Measurements from ENCODE around the gene CFAP74. TPM values are rescaled to one million over a fixed set of nuclear protein-coding genes. Genes with fewer than 3 reads are reported as not detected.

The CFAP74 gene
- total RNA-seq, 2 donors from 2014 or later, result not detected

DNA sequence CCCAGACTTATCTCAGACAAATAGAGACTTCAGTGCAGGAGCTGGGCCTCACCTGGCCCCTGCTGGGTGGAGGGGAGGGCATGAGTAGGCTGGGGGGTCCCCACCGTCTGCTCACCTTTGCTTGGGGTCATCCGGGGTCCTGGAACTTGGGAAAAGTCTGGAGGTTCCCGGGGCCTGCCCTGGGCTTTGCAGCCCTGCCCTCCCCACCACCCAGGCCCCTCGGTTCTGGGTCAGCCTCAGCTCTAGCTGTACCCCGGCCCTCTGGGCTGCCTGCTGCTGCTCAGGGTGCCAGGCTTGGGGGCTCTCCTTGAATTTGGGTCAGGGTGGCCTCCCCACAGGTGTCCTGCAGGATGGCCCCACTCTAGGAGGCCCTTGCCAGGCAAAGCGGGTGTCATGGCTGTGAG lies 82.1 kb downstream of the CFAP74 start:
- Histone ChIP-seq H3K4me3 (no peak overlapping the region), H3K4me1 (peaks cover 0 to 17% of the 10 kb centered on the region in 2 donors), H3K36me3 (no peaks in the 10 kb centered on the region), H3K9me3 (no peaks in the 10 kb centered on the region), H3K27me3 (no peaks in the 10 kb centered on the region), H3K27ac (no peak overlapping the region)
- DNase-seq (ENCODE audit: low spot score), result no peak
- TF ChIP-seq, protein P1, sequence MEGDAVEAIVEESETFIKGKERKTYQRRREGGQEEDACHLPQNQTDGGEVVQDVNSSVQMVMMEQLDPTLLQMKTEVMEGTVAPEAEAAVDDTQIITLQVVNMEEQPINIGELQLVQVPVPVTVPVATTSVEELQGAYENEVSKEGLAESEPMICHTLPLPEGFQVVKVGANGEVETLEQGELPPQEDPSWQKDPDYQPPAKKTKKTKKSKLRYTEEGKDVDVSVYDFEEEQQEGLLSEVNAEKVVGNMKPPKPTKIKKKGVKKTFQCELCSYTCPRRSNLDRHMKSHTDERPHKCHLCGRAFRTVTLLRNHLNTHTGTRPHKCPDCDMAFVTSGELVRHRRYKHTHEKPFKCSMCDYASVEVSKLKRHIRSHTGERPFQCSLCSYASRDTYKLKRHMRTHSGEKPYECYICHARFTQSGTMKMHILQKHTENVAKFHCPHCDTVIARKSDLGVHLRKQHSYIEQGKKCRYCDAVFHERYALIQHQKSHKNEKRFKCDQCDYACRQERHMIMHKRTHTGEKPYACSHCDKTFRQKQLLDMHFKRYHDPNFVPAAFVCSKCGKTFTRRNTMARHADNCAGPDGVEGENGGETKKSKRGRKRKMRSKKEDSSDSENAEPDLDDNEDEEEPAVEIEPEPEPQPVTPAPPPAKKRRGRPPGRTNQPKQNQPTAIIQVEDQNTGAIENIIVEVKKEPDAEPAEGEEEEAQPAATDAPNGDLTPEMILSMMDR (IDR thresholded peaks at IDR 0.05), result no peak

DNA sequence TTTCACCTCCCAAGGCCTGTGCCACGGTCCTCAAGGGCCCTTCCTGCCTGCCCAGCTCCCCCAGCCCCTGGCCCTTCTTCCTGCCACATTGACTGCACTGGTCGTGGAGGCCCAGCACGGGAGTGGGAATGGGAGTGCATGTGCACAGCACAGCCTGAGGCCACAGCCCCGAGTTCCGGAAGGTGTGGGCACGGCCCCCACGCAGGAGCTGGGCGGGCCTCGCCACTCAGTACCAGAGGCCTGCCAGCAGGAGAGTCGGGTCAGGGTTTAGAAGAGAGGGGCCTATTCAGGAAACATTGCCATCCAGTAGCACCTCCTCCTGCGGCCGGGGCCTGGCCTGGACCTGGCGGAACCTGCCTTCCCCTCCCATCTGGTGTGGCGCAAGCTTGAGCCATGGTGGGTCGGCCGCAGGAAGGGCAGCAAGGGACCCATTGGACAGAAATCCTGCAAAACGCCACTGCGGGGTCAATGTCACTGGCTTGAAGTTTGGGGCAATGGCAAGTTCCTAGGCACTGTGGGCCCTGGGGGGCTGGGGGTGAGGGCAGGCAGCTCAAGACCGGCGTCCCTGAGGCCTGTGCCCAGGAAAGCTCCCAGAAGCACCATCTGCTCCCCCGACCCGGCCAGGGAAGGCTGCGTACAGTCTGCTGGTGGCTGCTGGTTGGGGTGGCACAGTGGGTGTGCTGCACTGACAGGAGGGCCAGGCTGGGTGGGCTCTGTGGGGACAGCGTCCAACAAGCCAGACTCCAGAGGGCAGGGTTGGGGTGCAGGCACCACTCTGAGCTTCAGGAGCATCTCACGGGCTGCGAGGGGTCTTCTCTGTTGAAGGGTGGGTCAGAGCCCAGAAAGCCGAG lies 82.8 kb downstream of the CFAP74 start:
- TF ChIP-seq, protein P1 (IDR thresholded peaks at IDR 0.05), result no peak
- peaks cover 0 to 17% of the 10 kb centered on the region in 2 donors for H3K4me1 ChIP-seq
- DNase-seq (ENCODE audit: low spot score), result no peak
- H3K9me3 ChIP-seq, result no peaks in the 10 kb centered on the region
- H3K4me3 ChIP-seq, result no peak overlapping the region
- H3K36me3 ChIP-seq, result no peaks in the 10 kb centered on the region
- H3K27ac ChIP-seq, result no peak overlapping the region
- no peaks in the 10 kb centered on the region for H3K27me3 ChIP-seq

DNA sequence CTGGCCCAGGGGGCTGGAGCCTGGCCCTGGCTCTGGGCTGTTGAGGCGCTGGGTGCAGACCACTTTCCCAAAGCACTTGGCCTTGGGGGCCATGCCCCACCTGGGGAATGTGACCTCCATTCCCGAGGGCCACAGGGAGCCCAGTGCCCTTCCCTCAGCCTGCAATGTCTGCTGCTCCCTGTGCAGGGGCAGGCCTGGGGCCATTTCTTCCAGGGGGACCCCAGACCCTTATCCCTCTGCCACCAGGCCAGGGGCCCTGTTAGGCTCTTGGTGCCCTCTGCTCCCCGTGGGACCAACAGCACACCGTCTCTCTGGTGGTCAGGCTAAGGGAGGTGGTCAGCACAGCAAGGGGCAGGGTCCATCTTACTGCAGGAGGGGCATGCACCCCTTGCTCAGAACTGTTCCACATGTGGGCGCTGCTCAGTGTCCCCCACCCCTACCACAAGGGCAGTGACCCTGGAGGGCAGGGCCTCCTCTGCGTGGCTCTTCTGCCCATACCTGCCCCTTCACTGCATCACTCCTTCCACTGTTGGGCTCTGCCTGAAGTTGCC lies 83.5 kb downstream of the CFAP74 start:
- H3K4me3 ChIP-seq, result peak overlapping the region in 1 of 2 donors; percentile 57
- DNase-seq (ENCODE audit: low spot score), result no peak
- no peaks in the 10 kb centered on the region for H3K9me3 ChIP-seq
- peaks cover 0 to 17% of the 10 kb centered on the region in 2 donors for H3K4me1 ChIP-seq
- H3K27ac ChIP-seq, result peak overlapping the region; percentile 45 to 56
- H3K36me3 ChIP-seq, result no peaks in the 10 kb centered on the region
- TF ChIP-seq, protein P1 (IDR thresholded peaks at IDR 0.05), result no peak
- no peaks in the 10 kb centered on the region for H3K27me3 ChIP-seq

DNA sequence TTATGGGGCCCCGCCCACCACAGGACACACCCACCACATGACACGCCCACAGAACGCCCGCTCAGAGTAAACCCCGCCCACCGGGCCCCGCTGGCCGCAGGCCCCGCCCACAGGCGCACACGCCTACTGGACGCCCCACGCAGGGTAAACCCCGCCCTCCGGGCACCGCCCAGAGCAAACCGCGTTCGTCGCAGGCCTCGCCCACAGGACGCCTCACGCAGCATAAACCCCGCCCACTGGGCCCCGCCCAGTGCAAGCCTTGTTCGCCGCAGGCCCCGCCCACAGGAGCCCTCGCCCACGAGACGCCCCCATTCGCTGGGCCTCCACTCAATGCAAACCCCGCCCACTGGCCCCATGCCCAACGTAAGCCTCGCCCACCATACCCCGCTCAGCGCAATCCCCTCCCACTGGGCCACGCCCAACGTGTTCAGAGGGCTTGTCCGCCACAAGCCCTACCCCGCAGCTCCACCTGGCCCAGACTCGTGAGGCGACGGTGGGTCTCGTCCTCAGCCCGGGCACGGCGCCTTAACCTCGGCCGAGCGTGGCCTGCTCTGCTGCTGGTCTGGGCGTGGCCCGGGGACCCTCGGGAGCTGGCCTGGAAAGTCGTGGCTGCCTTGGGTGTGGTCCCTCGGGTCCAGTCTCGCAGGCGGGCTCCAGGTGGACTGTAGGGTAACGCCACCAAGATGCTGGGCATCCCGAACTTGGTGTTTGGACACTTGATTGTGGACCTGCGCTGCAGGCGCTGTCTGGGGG lies 84.1 kb downstream of the CFAP74 start:
- Histone ChIP-seq H3K4me1 (peaks cover 0 to 17% of the 10 kb centered on the region in 2 donors), H3K27me3 (no peaks in the 10 kb centered on the region), H3K9me3 (no peaks in the 10 kb centered on the region), H3K4me3 (peak overlapping the region; percentile 43 to 57), H3K36me3 (no peaks in the 10 kb centered on the region), H3K27ac (peak overlapping the region; percentile 45 to 56)
- DNase-seq (ENCODE audit: low spot score), result peak; percentile 98
- TF ChIP-seq, protein P1 (IDR thresholded peaks at IDR 0.05), result no peak

DNA sequence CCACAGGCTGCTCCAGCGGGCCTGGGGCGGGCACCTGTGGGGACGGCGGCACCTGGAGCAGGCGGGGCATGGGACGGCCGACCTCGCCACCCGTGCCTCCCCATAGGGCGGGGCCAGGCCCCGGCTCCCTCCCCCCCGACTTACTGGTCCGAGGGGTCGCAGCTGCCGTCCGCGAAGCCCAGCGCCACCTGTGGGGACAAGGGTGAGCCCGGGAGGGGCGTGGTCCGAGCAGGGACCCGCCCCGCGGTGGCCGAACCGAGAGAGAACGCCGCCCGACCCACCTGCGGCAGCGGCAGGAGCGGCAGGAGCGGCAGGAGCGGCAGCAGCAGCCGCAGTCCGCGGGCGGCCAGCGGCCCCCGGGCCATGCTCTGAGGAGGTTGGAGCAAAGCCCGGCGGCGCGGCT lies 84.7 kb downstream of the CFAP74 start, which contains the start of gene TMEM52:
TSS of gene TMEM52 (minus strand) at position 379 of the 403 bp plus-strand sequence. CDS start at position 365, 14 bp downstream.
- Histone ChIP-seq H3K27ac (peak within 1 kb of the TSS; percentile 45 to 56), H3K36me3 (no peaks in the 10 kb centered on the region), H3K9me3 (no peaks in the 10 kb centered on the region), H3K4me1 (peaks cover 0 to 17% of the 10 kb centered on the region in 2 donors), H3K27me3 (no peaks in the 10 kb centered on the region), H3K4me3 (peak within 1 kb of the TSS; percentile 43 to 57)
- TF ChIP-seq, protein P1 (IDR thresholded peaks at IDR 0.05), result no peak
- DNase-seq (ENCODE audit: low spot score), result no peak

Data from right atrium auricular region (tissue), 2 donors.